GM19463 (cell line): ENCODE data around the gene AFAP1.

ENCODE experiments used
- ATAC-seq: cut with Tn5 transposase; IDR thresholded peaks from one replicate; pipeline ENCODE4 v1.9.1; 2021; ENCODE audit warnings: mild to moderate bottlenecking, moderate library complexity; ENCODE audit not compliant: unreplicated experiment

AFAP1 gene

DNA sequence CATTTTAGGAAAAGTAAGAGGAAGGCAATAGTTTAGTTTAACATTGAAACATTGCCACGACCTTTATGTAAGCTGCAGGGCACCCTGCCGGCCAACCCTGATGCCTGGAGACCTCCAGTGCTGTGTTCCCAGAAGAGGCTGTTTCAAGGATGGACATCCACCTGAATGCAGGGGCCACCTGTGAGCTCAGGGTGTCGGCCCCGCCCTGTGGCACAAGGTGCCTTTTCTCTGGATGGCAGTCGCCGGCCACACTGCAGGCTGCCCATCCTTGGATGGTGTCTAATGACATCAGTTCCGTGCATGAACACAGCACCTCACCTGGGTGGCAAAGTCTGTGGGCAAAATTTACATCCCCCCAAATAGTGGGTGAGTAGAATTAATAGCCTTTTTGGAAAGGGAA is 180.0 kb downstream of the AFAP1 start:
- ATAC-seq, result no peak

DNA sequence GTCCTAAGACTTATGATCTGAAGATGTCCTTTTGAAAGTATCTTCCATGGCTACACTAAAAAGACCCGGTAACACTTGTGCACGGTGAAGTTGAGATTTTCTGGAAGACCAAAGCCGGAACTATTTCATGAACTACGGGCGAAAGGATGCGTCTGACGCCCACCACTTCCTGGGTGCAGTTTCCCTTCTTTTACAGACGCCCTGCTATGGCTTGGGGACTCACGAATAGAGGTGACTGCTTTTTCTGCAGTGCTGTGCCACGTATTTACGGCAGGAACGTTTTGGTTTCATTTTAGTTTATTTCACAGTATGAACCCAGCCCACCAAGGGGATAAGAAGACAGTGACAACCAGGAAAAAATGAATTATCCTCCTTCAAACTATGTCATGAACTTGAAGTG is 180.4 kb downstream of the AFAP1 start:
- ATAC-seq, result no peak

DNA sequence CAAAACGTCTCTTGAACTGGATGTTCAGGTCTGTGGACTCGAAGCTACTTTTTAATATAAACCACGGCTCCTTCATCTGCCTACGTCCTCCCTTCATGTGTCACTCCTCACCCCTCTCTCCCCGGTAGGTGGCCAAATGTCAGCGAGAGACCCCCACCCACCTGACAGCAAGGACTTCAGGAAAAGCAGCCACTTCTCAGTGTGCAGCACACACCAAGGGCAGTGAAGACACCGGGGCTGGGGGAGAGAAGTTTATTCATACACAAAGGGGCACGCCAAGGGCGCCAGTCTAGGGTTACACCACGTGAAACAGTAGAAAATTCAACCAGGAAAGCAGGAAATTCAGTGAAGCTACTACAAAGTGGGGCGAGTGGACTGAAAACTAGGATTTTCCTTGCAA is 181.2 kb downstream of the AFAP1 start:
- ATAC-seq, result no peak

DNA sequence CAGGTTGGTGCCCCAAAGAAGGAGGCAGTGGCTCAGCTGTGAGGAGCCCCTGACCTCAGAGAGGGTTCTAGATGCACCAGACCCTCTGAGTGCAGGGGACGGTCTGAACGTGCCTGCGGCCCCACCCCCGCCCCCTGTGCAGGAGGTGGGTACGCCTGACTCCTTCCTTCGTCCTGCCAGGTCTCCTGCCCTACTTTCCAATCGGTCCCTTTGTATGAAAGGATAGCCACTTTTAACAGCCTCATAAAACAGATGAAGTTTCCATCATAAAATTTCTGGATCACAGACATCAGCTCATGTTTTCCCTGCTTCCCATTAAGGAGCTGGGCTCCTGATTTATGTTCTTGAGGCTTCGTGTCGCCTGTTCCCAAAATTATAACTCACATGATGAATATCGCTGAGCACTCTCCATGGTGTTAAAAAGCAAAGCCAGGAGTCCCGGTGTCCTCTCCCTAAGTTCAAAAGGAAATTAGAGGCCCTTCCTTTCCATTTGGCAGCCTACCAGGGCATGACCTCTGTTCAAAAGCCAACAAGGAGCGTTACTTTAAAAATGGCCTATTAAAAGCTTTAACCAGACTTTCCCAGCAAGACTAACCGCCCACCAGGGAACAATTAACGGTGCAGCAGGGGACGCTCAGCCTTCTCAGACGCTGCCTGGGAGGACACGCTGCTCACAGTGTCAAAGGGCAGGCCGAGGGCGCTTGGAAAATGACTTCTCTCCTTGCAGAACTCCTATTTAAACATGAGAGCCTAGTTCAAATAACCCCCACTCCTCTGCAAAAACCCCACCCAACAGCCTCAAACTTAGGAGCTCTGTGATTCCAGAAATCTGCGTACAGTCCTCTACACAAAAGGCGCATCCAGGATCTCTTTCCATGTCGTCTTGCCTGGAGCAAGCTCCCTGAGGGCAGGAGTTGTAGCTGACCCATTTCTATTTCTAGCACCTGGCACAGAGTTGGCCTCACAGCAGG is 181.9 kb downstream of the AFAP1 start:
- ATAC-seq, result no peak

DNA sequence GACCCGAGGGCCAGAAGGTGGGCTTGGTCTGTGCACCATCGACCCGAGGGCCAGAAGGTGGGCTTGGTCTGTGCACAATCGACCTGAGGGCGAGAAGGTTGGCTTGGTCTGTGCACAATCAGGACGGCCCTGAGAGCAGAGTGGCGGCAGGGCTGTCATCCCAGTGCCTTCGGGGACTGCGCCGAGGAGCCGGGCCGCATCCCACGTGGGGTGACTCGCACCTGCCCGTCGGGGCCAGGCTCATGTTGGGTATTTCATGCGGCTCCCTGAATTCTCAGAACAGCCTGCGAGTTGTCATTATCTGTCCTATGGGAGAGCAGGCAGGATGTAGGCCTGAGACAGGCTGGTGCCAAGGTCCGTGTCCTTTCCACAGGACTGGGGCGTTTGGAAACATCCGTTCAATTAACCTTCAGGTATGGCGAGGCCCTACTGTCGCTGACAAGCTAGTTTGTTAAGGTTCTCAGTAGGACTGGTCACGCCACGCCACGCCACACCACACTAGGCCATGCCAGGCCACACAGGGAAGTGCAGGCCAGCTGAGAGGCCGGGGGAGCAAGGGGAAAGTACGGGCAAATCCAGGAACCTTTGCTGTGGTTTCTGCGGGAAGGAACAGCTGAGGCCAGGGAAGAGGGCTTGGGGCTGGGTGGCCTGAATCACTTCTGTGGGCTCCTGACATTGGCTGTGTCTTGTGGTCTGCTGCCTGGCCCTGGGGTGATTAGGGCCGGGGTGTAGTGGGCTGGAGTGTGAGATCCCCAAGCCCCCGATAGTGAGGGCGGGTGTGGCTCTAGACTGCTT is 182.9 kb downstream of the AFAP1 start:
- ATAC-seq, result no peak

DNA sequence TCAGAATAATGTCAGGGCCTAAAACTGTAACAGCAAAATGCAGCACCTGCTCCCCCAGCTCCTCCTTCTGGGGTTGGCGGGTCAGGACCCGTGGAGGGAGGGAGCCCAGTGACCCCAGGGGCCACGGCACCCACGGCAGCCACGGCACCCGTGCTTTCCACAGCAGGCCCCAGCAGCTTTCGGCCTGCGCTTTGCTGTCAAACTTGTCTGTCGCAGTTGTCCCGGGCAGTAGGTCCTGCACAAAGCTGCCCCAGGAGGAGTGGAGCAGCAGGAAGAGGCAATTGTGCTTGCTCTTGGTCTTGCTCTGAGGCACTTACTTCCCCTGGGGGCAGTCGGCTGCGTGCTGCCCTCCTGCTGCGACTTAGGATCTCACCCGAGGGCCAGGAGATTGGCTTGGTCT is 183.6 kb downstream of the AFAP1 start:
- ATAC-seq, result no peak

DNA sequence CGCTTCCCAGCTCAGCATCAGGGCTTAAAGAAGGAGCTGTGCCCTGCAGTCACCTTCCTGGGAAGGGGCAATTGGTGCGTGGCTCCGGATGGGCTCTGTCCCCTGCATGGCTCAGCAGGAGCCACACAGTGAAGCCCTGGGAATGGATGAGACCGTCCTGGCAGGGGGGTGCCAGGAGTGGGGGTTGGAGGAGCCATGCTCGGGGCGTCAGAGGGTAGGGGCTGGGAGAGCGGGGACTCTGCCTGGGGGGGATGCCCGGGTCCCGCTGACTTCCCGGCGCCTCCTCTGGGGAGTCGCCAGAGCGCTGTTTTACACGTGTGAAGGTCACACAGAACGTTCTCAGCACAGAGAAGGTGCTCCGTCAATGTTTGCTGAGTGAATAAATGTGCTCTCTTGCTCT is 184.1 kb downstream of the AFAP1 start:
- ATAC-seq, result no peak

DNA sequence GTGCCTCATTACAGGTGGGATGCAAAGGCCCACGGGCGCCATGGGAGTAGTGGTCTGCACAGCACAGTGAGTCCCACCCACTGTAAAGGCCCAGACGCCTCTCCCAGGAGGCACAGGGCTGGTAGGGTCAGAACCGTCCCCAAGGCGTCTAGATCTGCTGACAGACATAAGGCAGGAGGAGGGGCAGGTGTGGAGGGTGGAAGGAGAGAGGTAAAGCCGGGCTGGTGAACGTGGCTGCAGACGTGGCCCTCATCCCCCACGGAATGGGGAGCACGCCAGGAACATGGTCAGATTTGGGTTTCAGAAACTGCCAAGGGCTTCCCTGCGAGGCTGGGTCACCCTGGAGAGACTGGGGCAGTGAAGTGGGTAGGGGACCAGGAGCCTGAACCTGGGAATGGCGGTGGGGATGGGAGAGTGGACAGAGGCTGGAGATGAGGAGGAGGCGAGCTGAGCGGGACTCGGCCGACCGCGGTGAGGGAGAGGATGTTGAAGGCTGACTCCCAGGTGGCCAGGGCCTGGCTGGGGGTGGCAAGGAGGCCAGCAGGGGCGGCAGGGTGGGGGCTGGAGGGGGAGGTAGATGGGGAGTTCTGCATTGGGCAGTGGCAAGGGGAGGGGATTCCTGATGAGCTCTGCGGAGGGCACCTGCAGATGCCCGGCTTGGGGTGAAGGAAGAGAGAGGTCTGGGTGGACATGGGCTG is 184.9 kb downstream of the AFAP1 start:
- ATAC-seq, result no peak

DNA sequence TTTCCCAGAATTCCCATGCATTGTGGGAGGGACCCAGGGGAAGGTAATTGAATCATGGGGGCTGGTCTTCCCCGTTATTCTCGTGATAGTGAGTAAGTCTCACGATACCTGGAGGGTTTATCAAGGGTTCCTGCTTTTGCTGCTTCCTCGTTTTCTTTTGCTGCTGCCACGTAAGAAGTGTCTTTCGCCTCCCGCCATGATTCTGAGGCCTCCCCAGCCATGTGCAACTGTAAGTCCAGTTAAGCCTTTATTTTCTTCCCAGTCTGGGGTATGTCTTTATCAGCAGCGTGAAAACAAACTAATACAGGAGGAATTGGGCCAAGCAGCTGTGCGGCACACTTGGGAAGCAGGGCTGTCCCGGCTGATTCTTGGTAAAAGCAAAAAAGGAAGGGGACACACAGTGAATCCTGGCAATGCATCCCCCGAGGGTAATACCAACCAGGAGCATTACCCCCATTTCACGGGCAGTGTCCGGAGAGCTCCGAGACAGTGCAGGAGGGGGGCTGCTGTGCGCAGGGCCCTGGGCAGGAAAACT is 185.7 kb downstream of the AFAP1 start:
- no peak for ATAC-seq

DNA sequence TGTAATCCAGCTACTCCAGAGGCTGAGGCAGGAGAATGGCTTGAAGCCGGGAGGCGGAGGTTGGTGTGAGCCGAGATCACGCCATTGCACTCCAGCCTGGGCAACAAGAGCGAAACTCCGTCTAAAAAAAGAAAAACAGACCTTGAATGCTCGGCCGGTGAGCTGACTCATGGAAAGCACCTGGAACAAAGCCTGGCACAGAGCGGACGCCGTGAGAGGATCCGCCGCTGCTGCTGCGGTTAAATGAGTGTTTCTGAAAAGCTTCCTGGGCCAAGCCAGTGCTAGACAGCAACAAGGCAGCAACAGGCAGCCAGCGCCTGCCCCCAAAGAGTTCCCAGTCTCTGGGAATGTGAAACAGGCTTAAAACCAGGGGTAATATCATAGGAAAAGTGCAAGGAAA is 186.4 kb downstream of the AFAP1 start:
- ATAC-seq, result no peak

DNA sequence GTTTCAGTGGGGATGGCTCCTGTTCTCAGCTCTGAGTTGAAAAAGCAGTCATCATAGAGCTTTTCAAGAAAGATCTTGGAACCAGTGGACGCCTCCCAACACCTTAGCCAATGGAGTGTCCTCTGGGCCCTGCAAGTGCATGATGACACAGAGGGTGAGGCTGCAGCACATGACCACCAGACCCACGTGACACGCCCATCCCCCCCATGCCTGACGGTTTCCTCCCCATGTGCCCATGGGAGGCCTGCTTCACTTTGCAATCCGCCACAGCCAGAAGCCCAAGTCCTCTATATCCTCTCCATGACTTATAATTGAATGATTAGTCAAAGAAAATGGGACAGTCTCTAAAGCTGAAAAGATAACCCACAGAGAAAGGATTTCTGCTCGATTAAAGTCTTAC is 187.0 kb downstream of the AFAP1 start:
- ATAC-seq, result no peak

DNA sequence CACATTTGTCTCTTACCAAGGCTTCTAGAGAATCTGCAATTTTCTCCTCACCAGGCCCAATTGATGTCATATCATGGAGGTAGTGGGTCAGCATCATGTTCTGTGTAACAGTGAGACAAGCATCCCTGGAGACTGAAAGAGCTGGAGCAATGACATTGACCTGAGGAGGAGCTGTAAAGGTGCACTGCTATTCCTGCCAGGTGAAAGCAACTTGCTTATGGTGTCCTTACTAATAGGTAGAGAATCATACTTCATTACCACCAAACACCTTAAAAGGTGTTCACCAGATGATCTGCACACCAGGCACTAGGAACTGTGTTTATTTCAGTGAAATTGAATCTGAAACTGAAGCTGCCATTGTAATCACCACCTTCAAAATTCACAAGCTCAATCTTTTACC is 188.7 kb downstream of the AFAP1 start:
- no peak for ATAC-seq

DNA sequence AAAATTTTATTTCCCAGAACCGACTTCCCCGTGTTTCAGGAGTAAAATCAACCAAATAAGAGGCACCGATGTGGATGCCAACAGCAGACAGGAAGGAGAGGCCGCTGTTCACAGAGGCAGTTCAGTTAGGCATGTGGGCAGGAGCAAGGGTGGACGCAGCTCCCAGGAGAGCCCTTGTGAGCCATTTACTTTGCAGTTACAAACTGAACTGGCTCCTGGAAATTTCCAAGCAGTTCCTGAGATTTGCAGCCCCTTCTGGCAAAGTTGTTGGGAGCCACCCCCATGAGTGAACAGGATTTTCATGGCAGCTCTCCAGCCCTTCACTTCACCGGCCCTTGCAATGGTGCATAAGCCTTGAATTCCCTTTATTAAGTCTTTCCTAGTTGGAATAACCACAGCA is 189.1 kb downstream of the AFAP1 start:
- ATAC-seq, result no peak

DNA sequence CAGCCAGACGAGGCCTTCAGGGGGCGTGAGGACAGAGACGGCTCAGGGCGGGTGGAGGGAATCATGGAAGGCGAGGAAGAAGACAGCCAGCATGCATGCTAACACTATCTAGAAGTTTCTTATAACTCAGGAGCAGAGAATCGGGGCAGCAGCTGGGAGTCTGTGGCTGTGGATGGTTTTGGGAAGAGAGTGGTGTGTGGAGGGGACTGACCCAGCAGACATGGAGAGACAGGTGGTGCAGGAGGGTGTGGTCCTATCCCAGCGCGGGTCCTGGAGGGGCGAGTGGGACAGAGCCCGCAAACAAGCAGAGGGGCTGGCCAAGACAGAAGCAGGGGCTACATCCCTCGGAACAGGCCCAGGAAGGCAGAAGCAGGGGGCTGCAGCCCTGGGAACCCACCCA is 192.1 kb downstream of the AFAP1 start:
- no peak for ATAC-seq

DNA sequence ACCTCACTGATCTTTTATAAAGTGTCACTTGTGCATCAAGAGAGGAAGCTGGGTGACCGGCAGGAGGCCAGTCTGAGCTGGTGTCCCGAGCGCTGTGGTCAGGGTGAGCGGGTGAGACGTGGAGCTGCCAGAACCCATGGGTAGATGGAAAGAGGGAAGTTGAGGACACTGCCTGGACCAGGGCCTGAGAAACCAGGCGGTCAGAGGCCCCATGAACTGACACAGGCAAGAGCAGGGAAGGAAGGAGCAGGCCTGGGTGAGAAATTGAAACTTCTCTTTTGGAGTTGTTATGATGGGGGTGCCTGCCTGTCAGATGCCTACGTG is 192.6 kb downstream of the AFAP1 start:
- ATAC-seq, result no peak

DNA sequence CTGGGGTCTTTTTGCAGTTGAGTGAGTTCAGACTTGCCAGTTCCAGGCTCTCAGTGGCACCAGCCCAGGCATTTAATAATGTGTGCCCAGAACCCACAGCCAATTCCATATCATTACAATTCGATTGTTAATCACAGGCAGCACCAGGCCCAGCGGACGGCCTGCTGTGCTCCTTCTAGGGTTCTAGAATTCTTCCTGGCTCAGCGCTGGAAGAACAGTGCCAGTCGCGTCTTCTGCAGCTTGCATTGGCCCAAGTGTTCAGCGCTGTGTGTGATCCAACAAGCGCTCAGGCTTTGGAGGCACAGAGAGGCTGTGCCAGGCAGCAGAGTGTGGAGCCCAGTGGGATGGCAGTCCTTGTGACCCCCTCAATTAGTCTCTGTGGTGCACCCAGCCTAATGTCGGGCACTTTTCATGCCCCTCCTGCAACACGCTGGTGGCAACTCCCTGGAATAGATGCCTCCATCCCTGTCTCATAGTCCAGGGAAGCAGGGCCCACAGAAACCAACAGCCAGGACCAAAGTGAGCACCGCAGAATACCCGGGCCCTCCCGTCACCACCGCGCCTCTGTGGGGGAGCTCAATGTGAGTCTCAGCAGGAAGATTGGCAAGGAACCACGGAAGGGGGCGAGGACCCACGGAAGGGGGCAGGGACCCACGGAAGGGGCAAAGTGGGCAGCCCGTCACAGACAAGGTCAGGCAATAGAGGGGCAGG is 193.2 kb downstream of the AFAP1 start:
- ATAC-seq, result no peak

DNA sequence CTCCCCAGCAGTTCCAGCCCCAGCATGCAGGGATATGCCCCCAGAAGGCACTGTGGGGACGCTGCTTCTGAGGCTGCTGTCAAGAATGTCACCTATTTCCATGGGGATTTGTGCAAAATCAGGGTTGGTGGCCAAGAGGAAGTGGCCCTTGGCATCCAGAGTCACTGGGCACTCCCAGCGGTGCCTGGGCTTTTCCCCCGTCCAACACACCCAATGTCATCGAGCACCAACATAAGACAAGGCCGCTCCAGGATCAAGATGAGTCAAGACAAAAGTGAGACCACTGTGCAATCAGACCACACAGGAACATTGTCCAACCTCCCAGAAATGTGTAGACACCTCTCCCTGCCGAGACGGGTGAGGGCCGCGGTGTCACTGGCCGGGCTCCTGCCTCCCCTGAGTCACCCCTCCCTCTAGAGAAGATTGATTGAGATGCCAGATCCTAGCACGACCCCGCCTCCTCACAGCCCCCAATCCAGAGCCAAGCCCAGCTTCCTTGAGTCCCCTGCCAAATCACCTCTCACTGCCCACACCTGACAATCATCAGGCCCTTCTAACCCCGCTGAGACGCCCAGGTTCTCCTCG is 194.3 kb downstream of the AFAP1 start:
- no peak for ATAC-seq

DNA sequence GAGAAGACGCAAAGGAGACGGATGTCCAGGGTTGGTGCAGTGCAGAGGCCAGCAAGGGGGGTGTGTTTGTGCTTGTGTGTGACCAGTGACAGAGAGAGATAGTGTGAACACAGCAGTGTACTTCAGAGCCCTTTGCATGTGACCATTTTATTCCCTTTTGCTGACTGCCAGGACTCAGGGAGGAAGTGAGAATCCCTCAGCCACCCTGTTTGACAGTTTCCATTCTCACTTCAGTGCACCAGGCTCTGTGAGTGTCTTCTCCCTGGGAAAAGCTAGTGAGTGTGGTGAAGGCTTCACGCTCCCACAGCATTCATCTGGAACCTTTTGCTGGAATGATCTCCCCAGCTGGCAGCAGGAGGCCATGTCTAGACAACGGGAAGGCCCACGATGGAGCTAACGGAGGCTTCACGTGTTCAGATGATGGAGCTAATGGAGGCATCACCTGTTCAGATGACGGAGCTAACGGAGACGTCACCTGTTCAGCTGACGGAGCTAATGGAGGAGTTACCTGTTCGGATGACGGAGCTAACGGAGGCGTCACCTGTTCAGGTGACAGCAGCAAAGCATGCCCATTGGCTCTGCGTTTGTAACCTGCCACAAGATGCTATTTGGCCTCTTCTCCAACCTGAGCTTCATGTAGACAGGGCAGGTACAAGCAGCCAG is 195.4 kb downstream of the AFAP1 start:
- ATAC-seq, result no peak

DNA sequence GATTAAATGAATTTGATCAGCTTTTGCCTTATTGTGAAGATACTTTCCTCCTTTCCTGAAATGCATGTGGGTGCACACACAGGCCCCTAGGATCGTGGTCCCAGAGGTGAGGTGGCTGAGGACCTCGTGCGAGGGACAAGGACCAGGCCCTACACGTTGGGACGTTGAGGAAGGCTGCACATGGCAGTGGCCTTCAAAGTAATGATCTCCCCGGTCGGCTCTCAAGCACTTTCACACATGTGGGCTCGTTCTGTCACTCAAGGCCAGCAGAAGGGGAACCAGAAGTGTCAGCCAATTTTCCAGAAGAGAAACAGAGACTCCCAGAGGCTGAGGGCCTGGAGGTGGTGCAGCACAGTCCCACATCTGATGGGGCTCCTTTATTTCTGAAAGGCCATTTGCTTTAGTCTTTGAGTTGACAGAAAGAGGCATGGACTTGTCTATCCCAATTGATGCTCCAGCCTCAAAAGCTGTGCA is 196.8 kb downstream of the AFAP1 start:
- no peak for ATAC-seq
